ELF-1 (cell line): ENCODE measurements around the gene HEBP2.

Source experiments
- DNase-seq: peaks from one replicate; pipeline ENCODE4 v3.0.0-alpha.2; 2016; ENCODE audit warnings: low read depth, low spot score

HEBP2 gene

DNA sequence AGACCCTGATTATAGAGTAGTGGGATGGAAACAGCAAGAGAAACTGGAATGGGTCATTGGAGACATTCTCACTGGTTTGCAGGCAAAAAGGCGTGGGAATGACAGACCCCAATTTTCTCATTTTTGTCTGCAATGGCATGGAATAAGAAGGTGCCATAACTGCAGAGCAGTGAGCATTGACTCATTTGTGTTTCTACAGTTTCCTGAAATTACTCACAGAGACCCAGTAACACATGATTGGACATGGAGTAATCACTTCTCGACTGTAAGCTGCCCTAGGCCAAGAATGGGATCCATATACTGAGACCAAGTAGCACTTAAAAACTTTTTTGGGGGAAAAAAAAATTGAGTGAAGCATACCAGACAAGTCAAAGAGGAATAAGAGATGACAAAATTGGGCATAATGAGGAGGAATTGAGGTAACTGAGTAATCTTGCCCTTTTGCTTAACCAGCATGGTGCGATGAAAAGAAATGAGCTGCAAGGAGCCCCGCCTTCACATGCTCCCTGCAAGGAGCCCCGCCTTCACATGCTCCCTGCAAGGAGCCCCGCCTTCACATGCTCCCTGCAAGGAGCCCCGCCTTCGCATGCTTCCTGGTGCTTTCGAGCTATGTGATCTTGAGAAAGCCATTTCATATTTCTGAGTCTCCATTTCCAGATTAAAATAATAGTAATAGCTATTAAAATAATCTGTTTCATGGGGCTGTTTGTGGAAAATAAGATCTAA lies 51.1 kb downstream of the HEBP2 start:
- no peak for DNase-seq

GRCh38 chr6:138455746-138456400 lies 51.9 kb downstream of the HEBP2 start:
- no peak for DNase-seq

DNA sequence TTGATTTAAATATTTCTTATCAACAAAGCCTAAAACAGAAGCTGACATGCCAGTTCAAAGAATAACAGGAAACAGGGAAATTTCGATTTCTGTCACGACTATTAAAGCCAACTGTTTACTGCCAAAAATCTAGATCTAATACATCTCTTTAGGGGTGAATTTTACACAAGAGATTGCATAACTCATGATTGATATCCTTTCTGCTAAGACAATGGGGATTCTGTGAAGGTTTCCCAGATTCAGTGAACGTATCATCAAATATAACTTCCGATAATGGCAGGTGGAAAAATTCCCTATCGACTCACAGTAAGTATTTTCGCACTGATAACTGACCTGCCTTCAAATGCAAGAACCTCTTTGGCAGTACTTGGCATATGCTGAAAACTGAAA lies 52.4 kb downstream of the HEBP2 start:
- no peak for DNase-seq

DNA sequence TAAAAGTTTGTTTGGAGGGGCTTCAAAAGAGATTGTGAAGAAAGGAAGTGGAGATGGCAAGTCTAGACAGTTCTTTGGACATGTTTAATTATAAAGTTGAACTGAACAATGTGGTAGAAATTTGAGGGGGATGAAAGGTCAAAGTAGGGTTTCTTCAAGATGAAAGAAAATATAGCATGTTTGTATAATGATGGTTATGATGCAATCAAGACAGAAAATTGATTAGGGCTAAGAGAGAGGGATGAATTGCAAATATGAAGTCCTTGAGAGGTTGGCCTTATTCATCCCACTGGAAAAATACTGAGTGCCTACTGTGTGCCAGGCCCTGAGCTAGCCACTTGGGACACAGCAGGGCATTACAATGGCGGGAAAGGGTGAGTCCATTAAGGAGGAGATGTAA lies 57.6 kb downstream of the HEBP2 start:
- DNase-seq, result no peak

- no peak for DNase-seq
Observed at GRCh38 chr6:138464085-138464484, 60.1 kb downstream of the HEBP2 start.

- no peak for DNase-seq
Observed at GRCh38 chr6:138465007-138465645, 61.1 kb downstream of the HEBP2 start.

DNA sequence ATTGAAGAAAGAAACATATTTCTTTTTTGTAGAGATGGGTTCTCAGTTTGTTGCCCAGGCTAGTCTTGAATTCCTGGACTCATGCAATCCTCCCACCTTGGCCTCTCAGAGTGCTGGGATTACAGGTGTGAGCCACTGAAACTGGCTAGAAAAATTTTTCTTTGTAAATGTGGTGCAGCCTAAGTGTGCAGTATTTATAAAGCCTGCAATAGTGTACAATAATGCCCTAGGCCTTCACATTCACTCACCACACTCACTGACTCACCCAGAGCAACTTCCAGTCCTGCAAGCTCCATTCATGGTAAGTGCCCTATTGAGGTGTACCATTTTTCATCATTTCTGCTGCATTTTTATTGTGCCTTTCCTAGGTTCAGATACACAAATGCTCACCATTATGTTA lies 63.9 kb downstream of the HEBP2 start:
- DNase-seq, result no peak

GRCh38 chr6:138468320-138469015 lies 64.4 kb downstream of the HEBP2 start:
- no peak for DNase-seq
